22Rv1 (cell line): ENCODE results near the gene SCAMP1.

Experiments used
- ZFX ChIP-seq: fragments of 450-650 bp; IDR thresholded peaks from 2 replicates; pipeline ENCODE4 v1.6.1; 2017; ENCODE audit warnings: antibody characterized with exemption, borderline replicate concordance
- TF ChIP-seq, protein P1 (sequence below): fragments of 450-650 bp; IDR thresholded peaks from 2 replicates; pipeline ENCODE4 v1.5.1; 2017; ENCODE audit warnings: mild to moderate bottlenecking

- TF ChIP-seq, protein P1, sequence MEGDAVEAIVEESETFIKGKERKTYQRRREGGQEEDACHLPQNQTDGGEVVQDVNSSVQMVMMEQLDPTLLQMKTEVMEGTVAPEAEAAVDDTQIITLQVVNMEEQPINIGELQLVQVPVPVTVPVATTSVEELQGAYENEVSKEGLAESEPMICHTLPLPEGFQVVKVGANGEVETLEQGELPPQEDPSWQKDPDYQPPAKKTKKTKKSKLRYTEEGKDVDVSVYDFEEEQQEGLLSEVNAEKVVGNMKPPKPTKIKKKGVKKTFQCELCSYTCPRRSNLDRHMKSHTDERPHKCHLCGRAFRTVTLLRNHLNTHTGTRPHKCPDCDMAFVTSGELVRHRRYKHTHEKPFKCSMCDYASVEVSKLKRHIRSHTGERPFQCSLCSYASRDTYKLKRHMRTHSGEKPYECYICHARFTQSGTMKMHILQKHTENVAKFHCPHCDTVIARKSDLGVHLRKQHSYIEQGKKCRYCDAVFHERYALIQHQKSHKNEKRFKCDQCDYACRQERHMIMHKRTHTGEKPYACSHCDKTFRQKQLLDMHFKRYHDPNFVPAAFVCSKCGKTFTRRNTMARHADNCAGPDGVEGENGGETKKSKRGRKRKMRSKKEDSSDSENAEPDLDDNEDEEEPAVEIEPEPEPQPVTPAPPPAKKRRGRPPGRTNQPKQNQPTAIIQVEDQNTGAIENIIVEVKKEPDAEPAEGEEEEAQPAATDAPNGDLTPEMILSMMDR: no peak
- TF ChIP-seq ZFX: no peak
Observed at GRCh38 chr5:78353520-78353919, 6.9 kb upstream of the SCAMP1 start.
